Subcutaneous adipose tissue (tissue), 4 donors: ENCODE measurements around the gene TXNRD2. TPM values are rescaled to one million over a fixed set of nuclear protein-coding genes. Genes with fewer than 3 reads are reported as not detected.

Experiments
- CTCF ChIP-seq: fragments of 450-650 bp; IDR thresholded peaks from one replicate; pipeline ENCODE4 v1.5.1; 2016; ENCODE audit warnings: low read depth, mild to moderate bottlenecking, control low read depth, antibody characterized with exemption, moderate library complexity
- total RNA-seq, 4 donors: library from RNA; depleted of rRNA; stranded (reverse); fragments of >200 nt; gene quantifications; one replicate each; pipeline ENCODE4 v1.1.0, GENCODE V29; 2016

Gene TXNRD2
- total RNA-seq, 4 donors from 2014 or later: 11.1 to 28.4 (median 15.8) TPM

GRCh38 chr22:19903031-19903430, 38.6 kb downstream of the TXNRD2 start:
- no peak for TF ChIP-seq CTCF

GRCh38 chr22:19902245-19902715, 39.3 kb downstream of the TXNRD2 start:
- no peak for TF ChIP-seq CTCF

GRCh38 chr22:19901577-19902244, 39.9 kb downstream of the TXNRD2 start:
- TF ChIP-seq CTCF: no peak

- TF ChIP-seq CTCF: no peak
Measured at GRCh38 chr22:19900707-19901436, 40.7 kb downstream of the TXNRD2 start.

GRCh38 chr22:19898831-19899567, 42.6 kb downstream of the TXNRD2 start:
- TF ChIP-seq CTCF: no peak

- TF ChIP-seq CTCF: no peak
Measured at GRCh38 chr22:19898145-19898544, 43.5 kb downstream of the TXNRD2 start.

- no peak for TF ChIP-seq CTCF
Measured at GRCh38 chr22:19897726-19898125, 43.9 kb downstream of the TXNRD2 start.
